Panc1 (cell line): ENCODE results near the gene MB21D2. TPM values are rescaled to one million over a fixed set of nuclear protein-coding genes. Genes with fewer than 3 reads are reported as not detected.
A peak's percentile ranks its signal among the peaks of the same experiment; 100 is the strongest.

Source experiments
- ATAC-seq: fragments of 200-7000 bp; cut with Tn5 transposase; 2 replicates; pipeline ENCODE4 v1.9.1; 2020; ENCODE audit warnings: mild to moderate bottlenecking, moderate library complexity
- BruUV-seq: library from RNA; stranded (reverse); fragments of 400-500 nt; replicated peaks from 2 replicates; lab custom pipeline; 2021; lab: Mats Ljungman, UMichigan
- CTCF ChIA-PET: fragments of 300-600 bp; sonication (Branson Sonifier 250); formaldehyde crosslinking; loops from one replicate; lab custom pipeline; 2022; ENCODE audit warnings: antibody characterized with exemption; lab: Charles Lee
- POLR2A ChIA-PET: fragments of 300-600 bp; sonication (Branson Sonifier 250); formaldehyde crosslinking; loops from one replicate; lab custom pipeline; 2022; ENCODE audit warnings: antibody characterized with exemption; lab: Charles Lee
- DNase-seq: peaks from one replicate; pipeline ENCODE4 v3.0.0-alpha.2; 2010; ENCODE audit warnings: low read depth, low spot score
- H3K27ac ChIP-seq: 2 replicates; pipeline ENCODE4 v1.5.1; 2011; ENCODE audit warnings: mild to moderate bottlenecking, low read length, inconsistent platforms
- H3K27me3 ChIP-seq: fragments of 200-500 bp; sonication (Bioruptor generic); 2 replicates; pipeline ENCODE4 v1.6.0; 2014; ENCODE audit warnings: low read length, inconsistent platforms; ENCODE audit not compliant: control insufficient read depth, insufficient read depth
- H3K36me3 ChIP-seq: fragments of 200-500 bp; sonication (Bioruptor generic); 2 replicates; pipeline ENCODE4 v1.5.1; 2014; ENCODE audit warnings: inconsistent platforms, mild to moderate bottlenecking, low read length, moderate library complexity; ENCODE audit not compliant: control insufficient read depth, insufficient read depth
- H3K4me1 ChIP-seq: 2 replicates; pipeline ENCODE4 v1.5.1; 2011; ENCODE audit warnings: inconsistent platforms, mild to moderate bottlenecking, low read length, moderate library complexity; ENCODE audit not compliant: control insufficient read depth, insufficient read depth
- H3K4me3 ChIP-seq, 2 experiments: 2 replicates each; pipeline ENCODE4 v1.5.1; 2011 to 2012; ENCODE audit warnings: low read depth in 2 of 2, low read length in 2 of 2, mild to moderate bottlenecking in 2 of 2, inconsistent platforms in 1 of 2, moderate library complexity in 1 of 2
- H3K9me3 ChIP-seq: fragments of 200-500 bp; sonication (Bioruptor generic); 2 replicates; pipeline ENCODE4 v1.5.1; 2014; ENCODE audit warnings: low read depth, mild to moderate bottlenecking, inconsistent platforms, low read length, moderate library complexity; ENCODE audit not compliant: control insufficient read depth, insufficient read depth
- POLR2AphosphoS5 ChIP-seq: IDR thresholded peaks from 2 replicates; pipeline ENCODE4 v1.6.1; 2012; ENCODE audit warnings: mild to moderate bottlenecking, low read depth, low read length, moderate library complexity
- SIN3A ChIP-seq: IDR thresholded peaks from 2 replicates; pipeline ENCODE4 v1.6.1; 2012; ENCODE audit warnings: low read depth, mild to moderate bottlenecking, low read length, moderate library complexity, borderline replicate concordance; ENCODE audit not compliant: insufficient read depth
- TCF7L2 ChIP-seq: IDR thresholded peaks from 2 replicates; pipeline ENCODE4 v1.6.1; 2011; ENCODE audit warnings: mild to moderate bottlenecking, low read depth, low read length, inconsistent platforms
- in situ Hi-C: cut with HindIII; loops from 2 replicates; pipeline ENCODE4 v1.10.0; 2016; ENCODE audit warnings: low sequenced_read_pairs, low pct_unique_long_range_greater_than_20kb
- intact Hi-C: fragments of 100-400 bp; cut with micrococcal nuclease; formaldehyde crosslinking; loops from one replicate; pipeline ENCODE4 v1.10.0; 2022; ENCODE audit not compliant: unreplicated experiment
- total RNA-seq: library from RNA; stranded (reverse); gene quantifications from one replicate; pipeline ENCODE4 v1.2.1, GENCODE V29; 2021; ENCODE audit not compliant: unreplicated experiment
- TF ChIP-seq, protein P1 (sequence below), 2 experiments: IDR thresholded peaks; 2 replicates each; pipeline ENCODE4 v1.6.1; 2011 to 2012; ENCODE audit warnings: low read depth in 2 of 2, control low read depth in 1 of 2, low read length in 1 of 2, mild to moderate bottlenecking in 1 of 2, moderate library complexity in 1 of 2; ENCODE audit not compliant: insufficient read depth in 1 of 2
- TF ChIP-seq, protein P2 (sequence below): fragments of 450-650 bp; IDR thresholded peaks from 2 replicates; pipeline ENCODE4 v1.5.1; 2017; ENCODE audit warnings: mild to moderate bottlenecking

MB21D2 gene
- total RNA-seq, 1 experiment from 2014 or later: 7.8 TPM

DNA sequence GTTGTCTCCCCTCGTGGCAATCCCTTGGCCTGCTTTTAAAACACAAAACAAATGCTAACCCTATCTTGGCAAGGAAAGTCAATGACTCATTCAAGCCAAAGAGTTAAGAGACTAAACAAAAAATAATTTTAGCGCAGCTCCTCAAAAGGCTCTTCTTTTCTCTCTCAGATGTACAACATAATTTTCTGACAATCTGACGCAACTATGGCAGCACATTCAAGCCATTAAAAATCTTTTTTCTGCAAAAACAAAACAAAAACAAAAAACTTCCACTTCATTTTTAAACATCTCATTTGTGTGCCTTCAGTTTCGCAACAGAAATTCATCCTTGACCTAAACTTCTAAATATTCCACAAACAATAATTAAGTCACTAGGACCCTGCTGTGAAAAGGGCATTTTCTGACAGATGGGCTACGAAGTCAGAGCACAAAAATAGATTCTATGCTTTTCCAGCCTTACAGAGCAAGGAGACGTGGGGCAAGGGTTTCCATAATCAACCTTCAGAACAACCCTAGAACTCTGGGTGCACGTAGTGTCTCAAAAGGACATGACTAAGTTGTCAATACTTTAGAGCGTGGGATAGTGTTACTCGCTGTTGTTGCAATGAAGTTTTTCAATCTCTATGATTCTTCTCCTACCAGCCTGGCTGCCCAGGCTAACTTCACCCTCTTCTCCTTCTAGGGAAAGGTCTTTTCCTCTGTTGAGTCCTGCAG, 84.3 kb downstream of the MB21D2 start:
- ChIA-PET POLR2A (no interaction called here), CTCF (no interaction called here)
- no peak for TF ChIP-seq SIN3A
- TF ChIP-seq, protein P1, sequence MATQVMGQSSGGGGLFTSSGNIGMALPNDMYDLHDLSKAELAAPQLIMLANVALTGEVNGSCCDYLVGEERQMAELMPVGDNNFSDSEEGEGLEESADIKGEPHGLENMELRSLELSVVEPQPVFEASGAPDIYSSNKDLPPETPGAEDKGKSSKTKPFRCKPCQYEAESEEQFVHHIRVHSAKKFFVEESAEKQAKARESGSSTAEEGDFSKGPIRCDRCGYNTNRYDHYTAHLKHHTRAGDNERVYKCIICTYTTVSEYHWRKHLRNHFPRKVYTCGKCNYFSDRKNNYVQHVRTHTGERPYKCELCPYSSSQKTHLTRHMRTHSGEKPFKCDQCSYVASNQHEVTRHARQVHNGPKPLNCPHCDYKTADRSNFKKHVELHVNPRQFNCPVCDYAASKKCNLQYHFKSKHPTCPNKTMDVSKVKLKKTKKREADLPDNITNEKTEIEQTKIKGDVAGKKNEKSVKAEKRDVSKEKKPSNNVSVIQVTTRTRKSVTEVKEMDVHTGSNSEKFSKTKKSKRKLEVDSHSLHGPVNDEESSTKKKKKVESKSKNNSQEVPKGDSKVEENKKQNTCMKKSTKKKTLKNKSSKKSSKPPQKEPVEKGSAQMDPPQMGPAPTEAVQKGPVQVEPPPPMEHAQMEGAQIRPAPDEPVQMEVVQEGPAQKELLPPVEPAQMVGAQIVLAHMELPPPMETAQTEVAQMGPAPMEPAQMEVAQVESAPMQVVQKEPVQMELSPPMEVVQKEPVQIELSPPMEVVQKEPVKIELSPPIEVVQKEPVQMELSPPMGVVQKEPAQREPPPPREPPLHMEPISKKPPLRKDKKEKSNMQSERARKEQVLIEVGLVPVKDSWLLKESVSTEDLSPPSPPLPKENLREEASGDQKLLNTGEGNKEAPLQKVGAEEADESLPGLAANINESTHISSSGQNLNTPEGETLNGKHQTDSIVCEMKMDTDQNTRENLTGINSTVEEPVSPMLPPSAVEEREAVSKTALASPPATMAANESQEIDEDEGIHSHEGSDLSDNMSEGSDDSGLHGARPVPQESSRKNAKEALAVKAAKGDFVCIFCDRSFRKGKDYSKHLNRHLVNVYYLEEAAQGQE (IDR thresholded peaks at IDR 0.05; ENCODE audit: insufficient read depth in 1 of 2, low read depth in 2 of 2, low read length in 1 of 2): no peak
- TF ChIP-seq TCF7L2: no peak
- TF ChIP-seq POLR2AphosphoS5: no peak
- TF ChIP-seq, protein P2, sequence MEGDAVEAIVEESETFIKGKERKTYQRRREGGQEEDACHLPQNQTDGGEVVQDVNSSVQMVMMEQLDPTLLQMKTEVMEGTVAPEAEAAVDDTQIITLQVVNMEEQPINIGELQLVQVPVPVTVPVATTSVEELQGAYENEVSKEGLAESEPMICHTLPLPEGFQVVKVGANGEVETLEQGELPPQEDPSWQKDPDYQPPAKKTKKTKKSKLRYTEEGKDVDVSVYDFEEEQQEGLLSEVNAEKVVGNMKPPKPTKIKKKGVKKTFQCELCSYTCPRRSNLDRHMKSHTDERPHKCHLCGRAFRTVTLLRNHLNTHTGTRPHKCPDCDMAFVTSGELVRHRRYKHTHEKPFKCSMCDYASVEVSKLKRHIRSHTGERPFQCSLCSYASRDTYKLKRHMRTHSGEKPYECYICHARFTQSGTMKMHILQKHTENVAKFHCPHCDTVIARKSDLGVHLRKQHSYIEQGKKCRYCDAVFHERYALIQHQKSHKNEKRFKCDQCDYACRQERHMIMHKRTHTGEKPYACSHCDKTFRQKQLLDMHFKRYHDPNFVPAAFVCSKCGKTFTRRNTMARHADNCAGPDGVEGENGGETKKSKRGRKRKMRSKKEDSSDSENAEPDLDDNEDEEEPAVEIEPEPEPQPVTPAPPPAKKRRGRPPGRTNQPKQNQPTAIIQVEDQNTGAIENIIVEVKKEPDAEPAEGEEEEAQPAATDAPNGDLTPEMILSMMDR: no peak
- no TSS peak for BruUV-seq
- DNase-seq (no peak), ATAC-seq (no peak)
- in situ Hi-C loops (no loop called here), intact Hi-C loops (loop anchor here (5.0 kb wide), 1 partner anchor 54 kb away; no protein-coding TSS in a partner anchor)
- Histone ChIP-seq H3K4me1 (peaks cover 19% of the 10 kb centered on the region), H3K27ac (peak overlapping the region; percentile 3; the same call in 1 of the 2 replicates), H3K4me3 (no peak overlapping the region), H3K9me3 (no peaks in the 10 kb centered on the region), H3K27me3 (no peaks in the 10 kb centered on the region), H3K36me3 (no peaks in the 10 kb centered on the region)

DNA sequence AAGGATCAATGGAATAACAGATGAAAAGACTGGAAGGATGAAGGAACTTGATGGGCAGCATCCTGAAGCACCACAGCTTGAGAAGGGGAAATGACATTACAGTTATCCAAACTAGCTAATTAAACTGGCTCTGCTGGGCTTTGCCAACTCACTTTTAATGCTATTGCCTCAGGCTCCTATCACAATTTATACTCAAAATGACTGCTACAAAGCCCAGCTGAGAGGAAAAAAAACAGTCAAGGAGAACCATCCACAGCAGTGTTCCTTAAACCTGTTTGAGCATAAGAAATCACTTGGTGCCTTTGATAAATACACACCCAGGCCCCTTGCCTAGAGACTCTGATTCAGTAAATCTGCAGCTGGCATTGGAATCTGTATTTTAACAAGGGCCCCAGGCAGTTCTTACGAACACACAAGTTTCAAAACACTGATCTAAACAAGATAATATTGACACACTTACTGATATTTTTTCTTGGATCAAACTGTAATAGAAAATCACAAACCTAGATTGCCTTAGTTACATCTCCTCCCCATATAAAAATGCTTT, 85.8 kb downstream of the MB21D2 start:
- POLR2A ChIA-PET: no interaction called here

More for the DNA sequence above, 85.8 kb downstream of the MB21D2 start:
- DNase-seq (no peak), ATAC-seq (no peak; the same call in 1 of the 2 replicates)
- Histone ChIP-seq H3K4me3 (no peak overlapping the region), H3K27ac (peak overlapping the region; percentile 26; the same call in 1 of the 2 replicates), H3K27me3 (no peaks in the 10 kb centered on the region), H3K36me3 (no peaks in the 10 kb centered on the region), H3K4me1 (peaks cover 19% of the 10 kb centered on the region), H3K9me3 (no peaks in the 10 kb centered on the region)
- no TSS peak for BruUV-seq
- CTCF ChIA-PET: interaction anchor here (0.6 kb wide), 1 partner anchor 56 kb away, joined by 8 read pairs; no protein-coding TSS in a partner anchor
- TF ChIP-seq TCF7L2 (peak; percentile 9; the same call in 1 of the 2 replicates), SIN3A (no peak)
- in situ Hi-C loops: no loop called here
- intact Hi-C loops: loop anchor here (5.0 kb wide), 1 partner anchor 55 kb away; no protein-coding TSS in a partner anchor
